HG03097 (cell line): ENCODE data around the gene NEURL1B.
"Not testable (repeated sequence)": the region's sequence is repeated elsewhere in the genome, so short reads cannot be mapped to it uniquely, and the experiment has no call there.

ENCODE experiments used
- ATAC-seq: cut with Tn5 transposase; IDR thresholded peaks from one replicate; pipeline ENCODE4 v1.9.1; 2021; ENCODE audit not compliant: unreplicated experiment, low FRiP score

Gene NEURL1B

GRCh38 chr5:172648755-172649154, 7.7 kb downstream of the NEURL1B start:
- no peak for ATAC-seq

GRCh38 chr5:172656496-172656895, 15.4 kb downstream of the NEURL1B start:
- ATAC-seq: not testable (repeated sequence)

- ATAC-seq: not testable (repeated sequence)
These were observed 16.6 kb downstream of the NEURL1B start for GRCh38 chr5:172657524-172658233.

GRCh38 chr5:172658391-172658790, 17.3 kb downstream of the NEURL1B start:
- no peak for ATAC-seq

- ATAC-seq: no peak
These were observed 18.0 kb downstream of the NEURL1B start for GRCh38 chr5:172658961-172659501.

GRCh38 chr5:172659570-172659908, 18.5 kb downstream of the NEURL1B start:
- no peak for ATAC-seq

- no peak for ATAC-seq
These were observed 19.0 kb downstream of the NEURL1B start for GRCh38 chr5:172659909-172660628.

GRCh38 chr5:172660974-172661373, 19.9 kb downstream of the NEURL1B start:
- ATAC-seq: no peak

GRCh38 chr5:172661526-172661925, 20.5 kb downstream of the NEURL1B start:
- no peak for ATAC-seq

- no peak for ATAC-seq
These were observed 21.5 kb downstream of the NEURL1B start for GRCh38 chr5:172662596-172662995.

GRCh38 chr5:172664018-172664417, 23.0 kb downstream of the NEURL1B start:
- no peak for ATAC-seq

- ATAC-seq: no peak
These were observed 23.8 kb downstream of the NEURL1B start for GRCh38 chr5:172664681-172665541.

GRCh38 chr5:172666251-172666650, 25.2 kb downstream of the NEURL1B start:
- ATAC-seq: no peak

- ATAC-seq: no peak
These were observed 26.9 kb downstream of the NEURL1B start for GRCh38 chr5:172667786-172668593.

- ATAC-seq: no peak
These were observed 27.6 kb downstream of the NEURL1B start for GRCh38 chr5:172668594-172669071.

GRCh38 chr5:172669386-172670004, 28.4 kb downstream of the NEURL1B start:
- no peak for ATAC-seq

- ATAC-seq: no peak
These were observed 28.9 kb downstream of the NEURL1B start for GRCh38 chr5:172670005-172670402.

GRCh38 chr5:172670444-172670843, 29.4 kb downstream of the NEURL1B start:
- ATAC-seq: no peak

- ATAC-seq: no peak
These were observed 30.0 kb downstream of the NEURL1B start for GRCh38 chr5:172671091-172671490.

GRCh38 chr5:172672681-172673080, 31.6 kb downstream of the NEURL1B start:
- ATAC-seq: no peak
